Left ventricle myocardium inferior (tissue), 1 donor: ENCODE data around the gene AMPH. TPM values are rescaled to one million over a fixed set of nuclear protein-coding genes. Genes with fewer than 3 reads are reported as not detected.

Source experiments
- DNase-seq: peaks from one replicate; pipeline ENCODE4 v3.0.0-alpha.2; 2020
- H3K27ac ChIP-seq: fragments of 200-600 bp; replicated peaks from 2 replicates; pipeline ENCODE4 v1.8.0; 2021
- H3K27me3 ChIP-seq: fragments of 200-600 bp; 2 replicates; pipeline ENCODE4 v1.8.0; 2021; ENCODE audit warnings: low read depth
- H3K36me3 ChIP-seq: fragments of 200-600 bp; 2 replicates; pipeline ENCODE4 v1.8.0; 2021
- H3K4me1 ChIP-seq: fragments of 200-600 bp; 2 replicates; pipeline ENCODE4 v1.8.0; 2021
- H3K4me3 ChIP-seq: fragments of 200-600 bp; 2 replicates; pipeline ENCODE4 v1.8.0; 2021; ENCODE audit warnings: mild to moderate bottlenecking, moderate library complexity
- H3K9me3 ChIP-seq: fragments of 200-600 bp; replicated peaks from 2 replicates; pipeline ENCODE4 v1.8.0; 2021
- intact Hi-C: fragments of 100-400 bp; cut with micrococcal nuclease; formaldehyde crosslinking; loops from one replicate; pipeline ENCODE4 v1.11.0; 2022
- total RNA-seq: library from RNA; stranded (reverse); fragmentation: NEBNext Ultra II Directional; extraction: Animal tissue kit (Norgen Biotek cat#: 25700); gene quantifications from one replicate; pipeline ENCODE4 v1.2.1, GENCODE V29; 2021
- TF ChIP-seq, protein P1 (sequence below): fragments of 200-600 bp; IDR thresholded peaks from 2 replicates; pipeline ENCODE4 v1.8.0; 2021; ENCODE audit warnings: antibody characterized with exemption, mild to moderate bottlenecking, borderline replicate concordance
- donor health status: DM: no; HTN: yes; CAD: no; lungs with severe emphysema.

Gene AMPH
- total RNA-seq, 1 donor from 2014 or later, result 2.6 TPM

DNA sequence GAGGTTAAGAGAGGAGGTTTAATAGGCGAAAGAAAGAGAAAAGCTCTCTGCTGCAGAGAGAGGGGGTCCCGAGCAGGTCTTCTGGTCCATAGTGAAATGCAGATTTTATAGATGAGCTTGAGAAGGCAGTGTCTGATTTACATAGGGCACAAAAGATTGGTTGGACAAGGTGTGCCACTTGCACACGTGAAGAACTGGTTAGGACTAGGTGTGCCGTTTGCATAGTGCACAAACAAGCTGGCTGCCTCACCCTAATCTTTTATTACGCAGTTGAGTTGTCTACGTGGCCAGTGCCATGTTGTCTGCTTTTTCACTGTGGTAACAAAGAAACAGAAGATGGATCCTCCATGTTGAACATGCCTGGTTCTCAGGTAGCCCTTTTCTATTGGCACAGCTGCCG lies 82.6 kb downstream of the AMPH start:
- TF ChIP-seq, protein P1, sequence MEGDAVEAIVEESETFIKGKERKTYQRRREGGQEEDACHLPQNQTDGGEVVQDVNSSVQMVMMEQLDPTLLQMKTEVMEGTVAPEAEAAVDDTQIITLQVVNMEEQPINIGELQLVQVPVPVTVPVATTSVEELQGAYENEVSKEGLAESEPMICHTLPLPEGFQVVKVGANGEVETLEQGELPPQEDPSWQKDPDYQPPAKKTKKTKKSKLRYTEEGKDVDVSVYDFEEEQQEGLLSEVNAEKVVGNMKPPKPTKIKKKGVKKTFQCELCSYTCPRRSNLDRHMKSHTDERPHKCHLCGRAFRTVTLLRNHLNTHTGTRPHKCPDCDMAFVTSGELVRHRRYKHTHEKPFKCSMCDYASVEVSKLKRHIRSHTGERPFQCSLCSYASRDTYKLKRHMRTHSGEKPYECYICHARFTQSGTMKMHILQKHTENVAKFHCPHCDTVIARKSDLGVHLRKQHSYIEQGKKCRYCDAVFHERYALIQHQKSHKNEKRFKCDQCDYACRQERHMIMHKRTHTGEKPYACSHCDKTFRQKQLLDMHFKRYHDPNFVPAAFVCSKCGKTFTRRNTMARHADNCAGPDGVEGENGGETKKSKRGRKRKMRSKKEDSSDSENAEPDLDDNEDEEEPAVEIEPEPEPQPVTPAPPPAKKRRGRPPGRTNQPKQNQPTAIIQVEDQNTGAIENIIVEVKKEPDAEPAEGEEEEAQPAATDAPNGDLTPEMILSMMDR, result no peak

GRCh38 chr7:38546763-38547162 lies 84.4 kb downstream of the AMPH start:
- H3K4me3 ChIP-seq, result no peak overlapping the region
- intact Hi-C loops, result no loop called here
- TF ChIP-seq, protein P1, result no peak
- H3K27me3 ChIP-seq, result no peaks in the 10 kb centered on the region
- no peaks in the 10 kb centered on the region for H3K36me3 ChIP-seq
- no peak for DNase-seq
- no peak overlapping the region for H3K27ac ChIP-seq
- no peaks in the 10 kb centered on the region for H3K9me3 ChIP-seq
- H3K4me1 ChIP-seq, result no peaks in the 10 kb centered on the region

More for the DNA sequence above, 82.6 kb downstream of the AMPH start:
- Histone ChIP-seq H3K4me1 (no peaks in the 10 kb centered on the region), H3K9me3 (no peaks in the 10 kb centered on the region), H3K27me3 (no peaks in the 10 kb centered on the region), H3K36me3 (no peaks in the 10 kb centered on the region), H3K4me3 (no peak overlapping the region), H3K27ac (no peak overlapping the region)
- intact Hi-C loops, result no loop called here
- no peak for DNase-seq

DNA sequence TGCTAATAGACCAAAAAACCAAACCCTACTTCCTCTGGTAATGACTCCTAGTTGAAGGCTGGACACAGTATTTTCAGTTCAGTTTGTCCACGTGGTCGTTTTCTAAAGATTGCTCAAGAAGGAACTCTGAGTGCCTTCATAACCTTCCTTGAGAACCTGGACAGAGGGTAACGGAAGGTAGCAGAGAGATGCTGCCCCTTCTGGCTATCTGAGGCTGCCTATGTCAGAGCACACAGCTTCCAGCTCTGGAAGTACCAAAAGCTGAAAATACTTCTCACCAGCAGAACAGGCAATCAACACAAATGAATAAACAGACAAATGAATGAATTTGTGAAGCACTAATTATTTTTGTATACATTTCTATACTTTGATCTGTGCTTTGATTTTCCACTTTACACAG lies 85.2 kb downstream of the AMPH start:
- no peaks in the 10 kb centered on the region for H3K9me3 ChIP-seq
- no peaks in the 10 kb centered on the region for H3K27me3 ChIP-seq
- no peak for DNase-seq
- H3K4me1 ChIP-seq, result no peaks in the 10 kb centered on the region
- no peak overlapping the region for H3K27ac ChIP-seq
- intact Hi-C loops, result no loop called here
- no peak overlapping the region for H3K4me3 ChIP-seq
- TF ChIP-seq, protein P1, result no peak
- no peaks in the 10 kb centered on the region for H3K36me3 ChIP-seq

DNA sequence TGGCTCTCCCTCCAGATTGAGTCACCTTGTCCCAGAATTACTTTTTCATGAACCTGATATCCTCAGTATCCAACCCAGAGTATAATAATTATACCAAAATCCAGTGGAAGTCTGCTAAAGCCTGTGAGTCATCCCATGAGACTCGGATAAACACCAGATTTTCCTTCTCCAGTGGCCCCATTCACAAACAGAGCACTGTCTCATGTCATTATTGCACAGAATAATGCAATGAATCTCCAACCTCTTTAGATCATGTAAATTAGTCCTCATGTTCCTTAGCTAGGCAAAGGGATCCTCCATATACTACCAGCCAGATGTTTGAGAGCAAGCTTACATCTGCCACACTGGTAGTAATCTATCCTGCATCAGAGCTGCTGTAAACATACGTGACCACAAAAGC lies 89.0 kb downstream of the AMPH start:
- DNase-seq, result no peak
- intact Hi-C loops, result no loop called here

DNA sequence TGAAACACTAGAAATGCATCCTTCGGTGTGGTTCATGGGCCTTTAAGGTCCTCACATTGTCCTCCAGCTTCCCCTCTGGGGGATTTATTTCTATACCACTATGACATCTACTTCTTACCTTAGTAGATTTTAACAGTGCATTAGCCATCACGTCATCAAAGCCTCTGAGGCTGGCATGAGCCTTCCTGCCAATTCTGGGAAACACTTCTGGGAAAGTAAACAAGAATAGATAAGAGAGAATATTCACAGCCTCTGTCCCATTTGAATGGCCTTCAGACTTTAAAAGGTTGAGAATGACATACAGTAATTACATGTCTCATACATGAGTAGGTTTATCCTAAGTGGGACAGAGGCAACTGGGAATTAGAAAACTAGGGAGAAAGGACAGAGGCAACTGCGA lies 89.7 kb downstream of the AMPH start:
- H3K27ac ChIP-seq, result no peak overlapping the region
- intact Hi-C loops, result no loop called here
- no peaks in the 10 kb centered on the region for H3K4me1 ChIP-seq
- no peaks in the 10 kb centered on the region for H3K9me3 ChIP-seq
- TF ChIP-seq, protein P1, result no peak
- no peak overlapping the region for H3K4me3 ChIP-seq
- no peaks in the 10 kb centered on the region for H3K27me3 ChIP-seq
- no peak for DNase-seq
- H3K36me3 ChIP-seq, result no peaks in the 10 kb centered on the region

More for the DNA sequence above, 89.0 kb downstream of the AMPH start:
- H3K4me1 ChIP-seq, result no peaks in the 10 kb centered on the region
- no peaks in the 10 kb centered on the region for H3K36me3 ChIP-seq
- no peaks in the 10 kb centered on the region for H3K27me3 ChIP-seq
- TF ChIP-seq, protein P1, result no peak
- no peak overlapping the region for H3K27ac ChIP-seq
- H3K4me3 ChIP-seq, result no peak overlapping the region
- H3K9me3 ChIP-seq, result no peaks in the 10 kb centered on the region
